Measurements from ENCODE around the gene SLC25A46.
A peak's percentile ranks its signal among the peaks of the same experiment; 100 is the strongest.

The SLC25A46 gene

GRCh38 chr5:110802998-110803397, 64.2 kb downstream of the SLC25A46 start:
- Mint-ChIP-seq H3K4me1 (no peaks in the 10 kb centered on the region), H3K4me3 (no peak overlapping the region), H3K9me3 (peaks cover 9 to 41% of the 10 kb centered on the region in 2 donors), H3K27ac (no peak overlapping the region), H3K27me3 (peaks cover 26% of the 10 kb centered on the region)
- no peak for ATAC-seq
- DNase-seq, result no peak

- no peaks in the 10 kb centered on the region for H3K4me1 Mint-ChIP-seq
- DNase-seq (no peak), ATAC-seq (no peak)
- no peak overlapping the region for H3K4me3 Mint-ChIP-seq
- peaks cover 26% of the 10 kb centered on the region for H3K27me3 Mint-ChIP-seq
- peaks cover 9 to 41% of the 10 kb centered on the region in 2 donors for H3K9me3 Mint-ChIP-seq
- H3K27ac Mint-ChIP-seq, result peak overlapping the region in 1 of 2 donors; percentile 42
Measured at GRCh38 chr5:110803467-110804326, 64.9 kb downstream of the SLC25A46 start.

GRCh38 chr5:110807169-110807568, 68.4 kb downstream of the SLC25A46 start:
- H3K9me3 Mint-ChIP-seq, result peaks cover 1 to 20% of the 10 kb centered on the region in 2 donors
- no peak overlapping the region for H3K4me3 Mint-ChIP-seq
- H3K27ac Mint-ChIP-seq, result no peak overlapping the region
- no peaks in the 10 kb centered on the region for H3K4me1 Mint-ChIP-seq
- no peak for DNase-seq
- H3K27me3 Mint-ChIP-seq, result peaks cover 1% of the 10 kb centered on the region
- ATAC-seq, result no peak

- peaks cover 8% of the 10 kb centered on the region for H3K27me3 Mint-ChIP-seq
- H3K4me3 Mint-ChIP-seq, result no peak overlapping the region
- peaks cover 5 to 6% of the 10 kb centered on the region in 2 donors for H3K9me3 Mint-ChIP-seq
- no peak overlapping the region for H3K27ac Mint-ChIP-seq
- ATAC-seq, result no peak
- DNase-seq, result no peak
- no peaks in the 10 kb centered on the region for H3K4me1 Mint-ChIP-seq
Measured at GRCh38 chr5:110809006-110809405, 70.2 kb downstream of the SLC25A46 start.
